ENCODE results near the gene MTARC1.

The MTARC1 gene

GRCh38 chr1:220786337-220787068 lies at the start of gene MTARC1:
TSS of gene MTARC1 (plus strand) at chr1:220786913. CDS start at chr1:220786945, 32 bp downstream.
- peak; percentile 82 for DNase-seq

GRCh38 chr1:220741349-220741748 lies 45.4 kb upstream of the MTARC1 start:
- no peak for DNase-seq

GRCh38 chr1:220741825-220742224 lies 44.9 kb upstream of the MTARC1 start:
- DNase-seq, result no peak

- no peak for DNase-seq
These were observed 44.2 kb upstream of the MTARC1 start for GRCh38 chr1:220742520-220742919.

GRCh38 chr1:220746851-220747250 lies 39.9 kb upstream of the MTARC1 start:
- DNase-seq, result no peak

- DNase-seq, result no peak
These were observed 39.1 kb upstream of the MTARC1 start for GRCh38 chr1:220747437-220748088.

GRCh38 chr1:220748089-220748934 lies 38.4 kb upstream of the MTARC1 start, which contains the start of gene MTARC2:
TSS of gene MTARC2 (plus strand) at chr1:220748322. CDS start at chr1:220748532, 210 bp downstream.
- DNase-seq, result peak; percentile 77

GRCh38 chr1:220748936-220749335 lies 37.8 kb upstream of the MTARC1 start:
- DNase-seq, result no peak

- no peak for DNase-seq
These were observed 36.6 kb upstream of the MTARC1 start for GRCh38 chr1:220750131-220750515.

- DNase-seq, result peak; percentile 58
These were observed 35.6 kb upstream of the MTARC1 start for GRCh38 chr1:220751111-220751510.

- DNase-seq, result no peak
These were observed 32.3 kb upstream of the MTARC1 start for GRCh38 chr1:220754212-220754917.

- no peak for DNase-seq
These were observed 31.8 kb upstream of the MTARC1 start for GRCh38 chr1:220754918-220755295.

- no peak for DNase-seq
These were observed 31.4 kb upstream of the MTARC1 start for GRCh38 chr1:220755309-220755708.

- DNase-seq, result no peak
These were observed 29.3 kb upstream of the MTARC1 start for GRCh38 chr1:220757441-220757840.

GRCh38 chr1:220759147-220759546 lies 27.6 kb upstream of the MTARC1 start:
- DNase-seq, result no peak

- DNase-seq, result no peak
These were observed 24.9 kb upstream of the MTARC1 start for GRCh38 chr1:220761688-220762427.

- no peak for DNase-seq
These were observed 22.0 kb upstream of the MTARC1 start for GRCh38 chr1:220764757-220765156.

- DNase-seq, result no peak
These were observed 19.2 kb upstream of the MTARC1 start for GRCh38 chr1:220767312-220768125.

GRCh38 chr1:220768126-220768601 lies 18.5 kb upstream of the MTARC1 start:
- no peak for DNase-seq

GRCh38 chr1:220769205-220769604 lies 17.5 kb upstream of the MTARC1 start:
- no peak for DNase-seq
